22Rv1 (cell line): ENCODE data around the gene A3GALT2.

Experiments
- ZFX ChIP-seq: fragments of 450-650 bp; IDR thresholded peaks from 2 replicates; pipeline ENCODE4 v1.6.1; 2017; ENCODE audit warnings: antibody characterized with exemption, borderline replicate concordance
- TF ChIP-seq, protein P1 (sequence below): fragments of 450-650 bp; IDR thresholded peaks from 2 replicates; pipeline ENCODE4 v1.5.1; 2017; ENCODE audit warnings: mild to moderate bottlenecking

DNA sequence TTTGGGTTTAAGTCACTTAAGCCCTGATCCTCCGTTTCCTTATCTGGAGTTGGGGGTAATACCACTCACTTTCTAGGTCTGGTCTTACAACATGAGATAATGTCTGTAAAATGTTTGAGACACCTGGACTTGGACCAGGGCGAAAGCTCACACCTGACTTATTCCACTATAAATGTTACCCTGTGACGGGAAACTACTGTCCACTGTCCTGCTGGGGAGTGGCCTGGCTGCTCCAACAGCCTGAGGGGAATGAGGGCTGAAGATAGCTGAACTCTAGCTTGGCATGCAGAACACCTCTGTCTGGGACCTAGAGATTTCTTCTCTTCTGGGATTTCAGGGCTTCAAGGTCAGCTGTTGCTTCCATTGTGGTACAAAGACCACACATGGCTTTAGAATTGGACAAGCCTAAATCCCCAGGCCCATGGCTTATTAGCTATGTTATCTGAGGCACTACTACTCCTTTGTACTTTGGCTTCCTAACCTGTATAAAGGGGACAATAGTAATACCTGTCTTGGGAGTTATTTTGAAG, 9.5 kb upstream of the A3GALT2 start:
- TF ChIP-seq, protein P1, sequence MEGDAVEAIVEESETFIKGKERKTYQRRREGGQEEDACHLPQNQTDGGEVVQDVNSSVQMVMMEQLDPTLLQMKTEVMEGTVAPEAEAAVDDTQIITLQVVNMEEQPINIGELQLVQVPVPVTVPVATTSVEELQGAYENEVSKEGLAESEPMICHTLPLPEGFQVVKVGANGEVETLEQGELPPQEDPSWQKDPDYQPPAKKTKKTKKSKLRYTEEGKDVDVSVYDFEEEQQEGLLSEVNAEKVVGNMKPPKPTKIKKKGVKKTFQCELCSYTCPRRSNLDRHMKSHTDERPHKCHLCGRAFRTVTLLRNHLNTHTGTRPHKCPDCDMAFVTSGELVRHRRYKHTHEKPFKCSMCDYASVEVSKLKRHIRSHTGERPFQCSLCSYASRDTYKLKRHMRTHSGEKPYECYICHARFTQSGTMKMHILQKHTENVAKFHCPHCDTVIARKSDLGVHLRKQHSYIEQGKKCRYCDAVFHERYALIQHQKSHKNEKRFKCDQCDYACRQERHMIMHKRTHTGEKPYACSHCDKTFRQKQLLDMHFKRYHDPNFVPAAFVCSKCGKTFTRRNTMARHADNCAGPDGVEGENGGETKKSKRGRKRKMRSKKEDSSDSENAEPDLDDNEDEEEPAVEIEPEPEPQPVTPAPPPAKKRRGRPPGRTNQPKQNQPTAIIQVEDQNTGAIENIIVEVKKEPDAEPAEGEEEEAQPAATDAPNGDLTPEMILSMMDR: no peak
- TF ChIP-seq ZFX: no peak
